ENCODE data around the gene LECT2.

The LECT2 gene

GRCh38 chr5:135901633-135902032 is 53.1 kb downstream of the LECT2 start:
- in situ Hi-C loops (cut with HindIII; ENCODE audit: low pct_ligation_motif_present, low sequenced_read_pairs) = no loop called here
- no peak for DNase-seq
- H3K27me3 ChIP-seq (replicated peaks) = no peaks in the 10 kb centered on the region

GRCh38 chr5:135900276-135900675 is 54.5 kb downstream of the LECT2 start:
- no peak overlapping the region for H3K27ac ChIP-seq
- DNase-seq = no peak
- H3K4me3 ChIP-seq (ENCODE audit: low read depth, low read length) = no peak overlapping the region
- in situ Hi-C loops (cut with HindIII; ENCODE audit: low pct_ligation_motif_present, low sequenced_read_pairs) = no loop called here
- no peaks in the 10 kb centered on the region for H3K36me3 ChIP-seq (replicated peaks)
- TF ChIP-seq CTCF (IDR thresholded peaks at IDR 0.05; ENCODE audit: low read depth, low read length, missing control alignments) = no peak
- no peaks in the 10 kb centered on the region for H3K27me3 ChIP-seq (replicated peaks)

More at GRCh38 chr5:135901633-135902032, 53.1 kb downstream of the LECT2 start:
- Histone ChIP-seq H3K36me3 (replicated peaks) (no peaks in the 10 kb centered on the region), H3K4me3 (ENCODE audit: low read depth, low read length) (no peak overlapping the region), H3K27ac (no peak overlapping the region)
- TF ChIP-seq CTCF (IDR thresholded peaks at IDR 0.05; ENCODE audit: low read depth, low read length, missing control alignments) = no peak

GRCh38 chr5:135898651-135899050 is 56.1 kb downstream of the LECT2 start:
- TF ChIP-seq CTCF (IDR thresholded peaks at IDR 0.05; ENCODE audit: low read depth, low read length, missing control alignments) = no peak
- no peaks in the 10 kb centered on the region for H3K27me3 ChIP-seq (replicated peaks)
- in situ Hi-C loops (cut with HindIII; ENCODE audit: low pct_ligation_motif_present, low sequenced_read_pairs) = loop anchor here (25.0 kb wide), 1 partner anchor 289 kb away; the partner anchor contains the start of gene SMIM32

More at GRCh38 chr5:135898651-135899050, 56.1 kb downstream of the LECT2 start:
- no peak for DNase-seq
- Histone ChIP-seq H3K4me3 (ENCODE audit: low read depth, low read length) (no peak overlapping the region), H3K27ac (no peak overlapping the region), H3K36me3 (replicated peaks) (no peaks in the 10 kb centered on the region)

Measured in brain microvascular endothelial cell (primary cell).